Heart left ventricle (tissue), 16 donors: ENCODE data around the gene BDH1. TPM values are rescaled to one million over a fixed set of nuclear protein-coding genes. Genes with fewer than 3 reads are reported as not detected.
A peak's percentile ranks its signal among the peaks of the same experiment; 100 is the strongest.
"Not testable (repeated sequence)": the region's sequence is repeated elsewhere in the genome, so short reads cannot be mapped to it uniquely, and the experiment has no call there.

Experiments used
- ATAC-seq, 4 donors: fragments of 200-7000 bp; cut with Tn5 transposase; one replicate each; pipeline ENCODE4 v1.9.1; 2020 to 2022; ENCODE audit warnings: moderate library complexity in 4 of 4, mild to moderate bottlenecking in 3 of 4, moderate number of reproducible peaks in 1 of 4
- DNase-seq, 5 donors: peaks; one replicate each; pipeline ENCODE4 v3.0.0-alpha.2; 2020
- H3K27ac ChIP-seq, 12 donors: fragments of 200-600 bp; sonication (generic) in 4 of 12; one replicate each; pipeline versions ENCODE4 v1.5.0 to v1.8.0; 2016 to 2022; ENCODE audit warnings: mild to moderate bottlenecking in 2 of 12
- H3K27me3 ChIP-seq, 9 donors: fragments of 200-600 bp; sonication (generic) in 2 of 9; one replicate each; pipeline versions ENCODE4 v1.5.1 to v1.8.0; 2016 to 2022; ENCODE audit warnings: mild to moderate bottlenecking in 3 of 9
- H3K36me3 ChIP-seq, 9 donors: fragments of 200-600 bp; sonication (generic) in 2 of 9; one replicate each; pipeline versions ENCODE4 v1.5.0 to v1.8.0; 2018 to 2022; ENCODE audit warnings: mild to moderate bottlenecking in 2 of 9
- H3K4me1 ChIP-seq, 12 donors: fragments of 200-600 bp; sonication (generic) in 4 of 12; one replicate each; pipeline versions ENCODE4 v1.5.0 to v1.8.0; 2016 to 2022; ENCODE audit warnings: mild to moderate bottlenecking in 3 of 12
- H3K4me3 ChIP-seq, 12 donors: fragments of 200-600 bp; sonication (generic) in 4 of 12; one replicate each; pipeline versions ENCODE4 v1.5.0 to v1.8.0; 2017 to 2022; ENCODE audit warnings: mild to moderate bottlenecking in 9 of 12, moderate library complexity in 4 of 12
- H3K9me3 ChIP-seq, 12 donors: fragments of 200-600 bp; sonication (generic) in 4 of 12; one replicate each; pipeline versions ENCODE4 v1.5.0 to v1.8.0; 2016 to 2022; ENCODE audit warnings: mild to moderate bottlenecking in 1 of 12
- POLR2A ChIP-seq, 2 donors: fragments of 450-650 bp; IDR thresholded peaks; one replicate each; pipeline ENCODE4 v1.6.1; 2017; ENCODE audit warnings: antibody characterized with exemption in 2 of 2, mild to moderate bottlenecking in 2 of 2, moderate library complexity in 2 of 2
- WGBS, 4 donors: extraction: QIAGEN DNeasy Blood & Tissue Kit in 2 of 4; methylation state at CpG; one replicate each; pipeline versions ENCODE4 v1.1.5 to v1.1.7; 2013 to 2018; 5-methylcytosine and 5-hydroxymethylcytosine counted together
- intact Hi-C, 10 donors: fragments of 100-400 bp; cut with DNase I; formaldehyde crosslinking; loops; one replicate each; pipeline versions ENCODE4 v1.11.1 to v1.14.2; 2022
- long read RNA-seq, 3 donors: library from polyadenylated mRNA; unstranded; transcript quantifications; one replicate each; pipeline ENCODE4 v2.0.0, GENCODE V29; 2020 to 2021
- polyA plus RNA-seq, 2 donors: library from polyadenylated mRNA; stranded (reverse); fragments of 200-250 nt; gene quantifications; one replicate each; pipeline ENCODE4 v1.2.3, GENCODE V29; 2013
- total RNA-seq, 9 donors: library from RNA; depleted of rRNA in 2 of 9; stranded (reverse); fragments of >200 nt in 2 of 9; fragmentation: NEBNext Ultra II Directional in 3 of 9; extraction: Animal tissue kit (Norgen Biotek cat#: 25700) in 3 of 9; gene quantifications; one replicate each; pipeline versions ENCODE4 v1.1.0 to v1.2.4, GENCODE V29; 2016 to 2023
- TF ChIP-seq, protein P1 (sequence below), 12 donors: fragments of 200-600 bp; sonication (generic) in 4 of 12; IDR thresholded peaks; one replicate each; pipeline versions ENCODE4 v1.5.0 to v1.8.0; 2018 to 2022; ENCODE audit warnings: antibody characterized with exemption in 12 of 12, mild to moderate bottlenecking in 5 of 12
- donor health status: ischemic (EF 13 %, LVEDD 7.1; RV severe dilation, severe dysfunction).
- donor health status: healthy with polysubstance abuse.
- donor health status: DM: no; HTN: yes; CAD: no.
- donor health status: DM: no; HTN: no; CAD: no.
- donor health status: ischemic (EF 25% LVEDD 6.9; RV normal size, moderate dysfunction).
- donor health status: ischemic (EF 25% LVEDD 5.7; RV mildly dilated, moderate dysfunction).
- donor health status: healthy.
- donor health status: DM: yes; HTN: yes; CAD: no.
- donor health status: ischemic (EF 35%, LVEDD 5.7; RV mildly dilated, moderate dysfunction).
- donor health status: nonischemic (EF 11% LVEDD 7.7; RV severe dilation, severe dysfunction).
- donor health status: DM: yes; HTN: yes; CAD: no.
- donor health status: PGD.
- donor health status: ischemic (EF 29% LVEDD 5.4; RV normal size, mild dysfunction).
- donor health status: nonischemic (EF 23%, LVEDD 6.1; RV moderate dilation, normal function).

Gene BDH1, protein sequence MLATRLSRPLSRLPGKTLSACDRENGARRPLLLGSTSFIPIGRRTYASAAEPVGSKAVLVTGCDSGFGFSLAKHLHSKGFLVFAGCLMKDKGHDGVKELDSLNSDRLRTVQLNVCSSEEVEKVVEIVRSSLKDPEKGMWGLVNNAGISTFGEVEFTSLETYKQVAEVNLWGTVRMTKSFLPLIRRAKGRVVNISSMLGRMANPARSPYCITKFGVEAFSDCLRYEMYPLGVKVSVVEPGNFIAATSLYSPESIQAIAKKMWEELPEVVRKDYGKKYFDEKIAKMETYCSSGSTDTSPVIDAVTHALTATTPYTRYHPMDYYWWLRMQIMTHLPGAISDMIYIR
- total RNA-seq (100 to 1,000 TPM in 3 of 9 donors, 10 to 100 TPM in 6; 28.5 to 114 (median 72.3) TPM), polyA plus RNA-seq (10 to 100 TPM; 19.5 to 91.9 TPM)
- long read RNA-seq, donor 1, transcript BDH1-203 (8 exons, 3,546 nt): minor isoform, 14 of 153 reads
- long read RNA-seq, donor 1, transcript BDH1-202 (7 exons, 3,455 nt): major isoform, 103 of 153 reads
- long read RNA-seq, donor 1, partial matches to known transcripts: 18 of 153 reads
- long read RNA-seq, donor 1, other reads (novel, unspliced or antisense): 14 of 153 reads
- long read RNA-seq, donor 2, transcript BDH1-203 (8 exons, 3,546 nt): minor isoform, 25 of 218 reads
- long read RNA-seq, donor 2, transcript BDH1-202 (7 exons, 3,455 nt): major isoform, 172 of 218 reads
- long read RNA-seq, donor 2, partial matches to known transcripts: 5 of 218 reads
- long read RNA-seq, donor 2, other reads (novel, unspliced or antisense): 12 of 218 reads
- long read RNA-seq, donor 3, transcript BDH1-203 (8 exons, 3,546 nt): minor isoform, 6 of 69 reads
- long read RNA-seq, donor 3, transcript BDH1-202 (7 exons, 3,455 nt): major isoform, 39 of 69 reads
- long read RNA-seq, donor 3, partial matches to known transcripts: 4 of 69 reads
- long read RNA-seq, donor 3, other reads (novel, unspliced or antisense): 19 of 69 reads

DNA sequence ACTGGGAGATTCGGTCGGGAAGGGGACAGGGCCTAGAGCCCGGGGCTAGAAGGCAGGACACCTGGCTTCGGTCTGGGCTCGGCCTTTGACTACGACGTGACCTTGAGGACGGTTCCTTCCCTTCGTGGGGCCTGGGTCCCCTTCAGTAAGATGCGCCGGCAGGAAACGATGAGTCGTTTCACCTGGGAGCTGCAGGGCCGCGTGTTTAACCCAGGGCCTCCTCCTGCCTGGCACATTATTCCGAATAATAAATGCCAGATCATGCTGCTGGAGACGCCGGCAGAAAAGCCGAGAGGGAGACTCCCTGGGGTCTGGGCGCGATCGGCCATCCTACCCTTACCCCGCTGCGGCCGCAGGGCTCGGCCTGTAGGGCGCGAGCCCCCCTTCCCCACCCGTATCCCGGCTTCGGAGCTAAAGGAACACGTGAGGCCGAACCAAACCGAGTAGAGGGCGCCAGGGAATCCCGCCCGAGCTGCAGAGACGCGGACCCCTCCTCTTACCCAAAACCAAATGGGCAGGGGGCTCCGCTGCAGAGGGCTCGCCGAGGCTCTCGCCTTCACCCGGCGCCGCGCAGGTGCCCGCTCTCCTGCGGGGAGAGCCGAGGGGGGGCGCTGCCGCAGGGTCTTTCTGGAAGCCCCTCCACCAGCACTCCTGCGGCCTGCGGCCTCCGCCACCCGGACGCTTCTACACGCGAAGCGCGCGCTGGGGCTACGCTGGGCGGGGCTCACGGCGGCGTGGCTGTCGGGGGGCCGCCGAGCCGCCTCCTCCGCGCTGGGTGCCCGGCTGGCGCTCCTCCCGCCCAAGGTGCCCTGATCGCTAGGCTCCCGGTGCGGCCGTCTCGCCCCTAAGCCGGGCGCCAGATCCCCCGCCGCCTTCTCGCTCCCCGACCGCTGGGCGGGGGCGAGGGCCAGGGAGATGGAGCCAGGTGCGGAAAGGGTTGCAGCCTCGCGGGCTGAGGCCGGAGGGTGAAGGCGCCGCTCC is at the start of gene BDH1:
TSS of gene BDH1 (minus strand) at position 688 of the 981 bp plus-strand sequence. CDS start 9,525 bp downstream, outside the sequence.
- H3K4me3 ChIP-seq: peak within 1 kb of the TSS; percentile 53 to 95 (median 84)
- intact Hi-C loops: no loop called here
- no peaks in the 10 kb centered on the region for H3K36me3 ChIP-seq
- DNase-seq (peak in 3 of 5 donors; percentile 32 to 74 (median 34)), ATAC-seq (peak; percentile 0 to 35 (median 22))
- peaks cover 0 to 27% (median 7%) of the 10 kb centered on the region in 9 donors for H3K27me3 ChIP-seq
- 0 to 2% (median 1%) methylated on average over 30 to 96 of the region's 96 CpGs for WGBS, 4 donors
- no peak for TF ChIP-seq POLR2A (IDR thresholded peaks at IDR 0.05)
- TF ChIP-seq, protein P1, sequence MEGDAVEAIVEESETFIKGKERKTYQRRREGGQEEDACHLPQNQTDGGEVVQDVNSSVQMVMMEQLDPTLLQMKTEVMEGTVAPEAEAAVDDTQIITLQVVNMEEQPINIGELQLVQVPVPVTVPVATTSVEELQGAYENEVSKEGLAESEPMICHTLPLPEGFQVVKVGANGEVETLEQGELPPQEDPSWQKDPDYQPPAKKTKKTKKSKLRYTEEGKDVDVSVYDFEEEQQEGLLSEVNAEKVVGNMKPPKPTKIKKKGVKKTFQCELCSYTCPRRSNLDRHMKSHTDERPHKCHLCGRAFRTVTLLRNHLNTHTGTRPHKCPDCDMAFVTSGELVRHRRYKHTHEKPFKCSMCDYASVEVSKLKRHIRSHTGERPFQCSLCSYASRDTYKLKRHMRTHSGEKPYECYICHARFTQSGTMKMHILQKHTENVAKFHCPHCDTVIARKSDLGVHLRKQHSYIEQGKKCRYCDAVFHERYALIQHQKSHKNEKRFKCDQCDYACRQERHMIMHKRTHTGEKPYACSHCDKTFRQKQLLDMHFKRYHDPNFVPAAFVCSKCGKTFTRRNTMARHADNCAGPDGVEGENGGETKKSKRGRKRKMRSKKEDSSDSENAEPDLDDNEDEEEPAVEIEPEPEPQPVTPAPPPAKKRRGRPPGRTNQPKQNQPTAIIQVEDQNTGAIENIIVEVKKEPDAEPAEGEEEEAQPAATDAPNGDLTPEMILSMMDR (IDR thresholded peaks at IDR 0.05): peak in 1 of 12 donors; percentile 8
- peaks cover 0 to 26% (median 17%) of the 10 kb centered on the region in 12 donors for H3K4me1 ChIP-seq
- no peaks in the 10 kb centered on the region for H3K9me3 ChIP-seq
- peak within 1 kb of the TSS; percentile 80 to 97 (median 92) for H3K27ac ChIP-seq

DNA sequence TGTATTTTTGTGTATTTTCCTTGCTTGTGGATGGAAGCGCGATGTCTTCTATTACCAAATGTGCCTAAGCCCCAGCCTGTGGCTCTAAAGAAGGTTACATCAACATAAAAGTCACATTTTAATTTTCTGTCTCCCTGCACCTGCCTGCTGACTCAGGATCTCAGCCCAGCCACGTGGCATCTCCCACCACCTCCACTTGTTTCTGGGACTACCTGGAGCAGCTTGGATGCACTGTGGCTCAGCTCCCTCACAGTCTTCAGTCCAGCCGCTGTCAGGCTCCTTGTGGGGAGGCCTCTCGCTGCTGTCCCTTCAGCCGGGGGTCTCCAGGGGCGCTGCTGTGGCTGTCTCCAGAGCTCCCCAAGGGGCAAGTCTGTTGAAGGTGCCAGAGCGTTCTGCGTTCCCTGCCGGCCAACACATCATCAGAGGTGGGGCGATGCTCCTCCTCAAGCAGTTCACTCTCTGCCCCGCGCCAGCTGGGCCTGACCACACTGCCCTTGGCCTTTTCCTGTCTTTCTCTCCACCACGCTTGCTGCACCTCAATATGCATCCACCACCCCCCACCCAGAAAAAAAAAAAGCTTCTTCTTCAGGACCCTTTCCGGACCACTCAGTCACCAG is 47.7 kb upstream of the BDH1 start:
- H3K4me3 ChIP-seq: no peak overlapping the region
- intact Hi-C loops: no loop called here
- ATAC-seq: peak in 1 of 4 donors; percentile 4
- peaks cover 0 to 12% (median 6%) of the 10 kb centered on the region in 12 donors for H3K4me1 ChIP-seq
- peaks cover 0 to 64% (median 39%) of the 10 kb centered on the region in 9 donors for H3K36me3 ChIP-seq
- H3K9me3 ChIP-seq: no peaks in the 10 kb centered on the region
- H3K27me3 ChIP-seq: no peaks in the 10 kb centered on the region
- H3K27ac ChIP-seq: no peak overlapping the region
- 91 to 95% (median 94%) methylated on average over 15 of the region's 15 CpGs for whole genome bisulfite sequencing, 4 donors
- TF ChIP-seq, protein P1 (IDR thresholded peaks at IDR 0.05): no peak
- TF ChIP-seq POLR2A (IDR thresholded peaks at IDR 0.05): no peak
- no peak for DNase-seq

DNA sequence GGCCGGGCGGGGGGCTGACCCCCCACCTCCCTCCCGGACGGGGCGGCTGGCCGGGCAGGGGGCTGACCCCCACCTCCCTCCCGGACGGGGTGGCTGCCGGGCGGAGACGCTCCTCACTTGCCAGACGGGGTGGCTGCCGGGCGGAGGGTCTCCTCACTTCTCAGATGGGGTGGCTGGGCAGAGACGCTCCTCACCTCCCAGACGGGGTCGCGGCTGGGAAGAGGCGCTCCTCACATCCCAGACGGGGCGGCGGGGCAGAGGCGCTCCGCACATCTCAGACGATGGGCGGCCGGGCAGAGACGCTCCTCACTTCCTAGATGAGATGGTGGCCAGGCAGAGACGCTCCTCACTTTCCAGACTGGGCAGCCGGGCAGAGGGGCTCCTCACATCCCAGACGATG is 46.6 kb upstream of the BDH1 start:
- WGBS, 4 donors: 95 to 100% (median 96%) methylated on average over 1 to 31 of the region's 31 CpGs; no CpG with 5 or more reads in 1 of the 4 donors
- H3K27ac ChIP-seq, H3K9me3 ChIP-seq, ATAC-seq, H3K4me3 ChIP-seq, H3K27me3 ChIP-seq, intact Hi-C loops, DNase-seq: not testable (repeated sequence)
- peaks cover 0 to 53% (median 29%) of the 10 kb centered on the region in 9 donors for H3K36me3 ChIP-seq
- H3K4me1 ChIP-seq: peaks cover 0 to 13% (median 6%) of the 10 kb centered on the region in 12 donors

DNA sequence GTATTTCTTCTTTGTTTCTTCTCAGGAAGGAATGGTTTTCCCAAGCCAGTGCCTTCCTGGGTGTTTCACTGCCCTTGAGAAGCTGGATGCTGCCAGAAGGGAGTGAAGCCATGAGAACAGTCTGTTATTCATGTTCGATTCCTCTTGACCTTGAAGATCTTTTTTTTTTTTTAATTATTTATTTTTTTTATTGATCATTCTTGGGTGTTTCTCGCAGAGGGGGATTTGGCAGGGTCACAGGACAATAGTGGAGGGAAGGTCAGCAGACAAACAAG is 45.7 kb upstream of the BDH1 start:
- intact Hi-C loops, ATAC-seq, DNase-seq, H3K27me3 ChIP-seq, H3K9me3 ChIP-seq, H3K4me3 ChIP-seq: not testable (repeated sequence)
- Histone ChIP-seq H3K27ac (peak overlapping the region in 2 of 12 donors; percentile 1 to 38), H3K36me3 (peaks cover 0 to 45% (median 20%) of the 10 kb centered on the region in 9 donors), H3K4me1 (peaks cover 0 to 13% (median 6%) of the 10 kb centered on the region in 12 donors)
- WGBS, 4 donors: 67 to 77% (median 70%) methylated on average over 2 of the region's 2 CpGs
